HG03575 (cell line): ENCODE results near the gene PHKG2.

Experiments
- ATAC-seq: cut with Tn5 transposase; IDR thresholded peaks from one replicate; pipeline ENCODE4 v1.9.1; 2021; ENCODE audit not compliant: unreplicated experiment, insufficient number of reproducible peaks, low FRiP score; ENCODE audit errors: extremely low read depth

PHKG2 gene

DNA sequence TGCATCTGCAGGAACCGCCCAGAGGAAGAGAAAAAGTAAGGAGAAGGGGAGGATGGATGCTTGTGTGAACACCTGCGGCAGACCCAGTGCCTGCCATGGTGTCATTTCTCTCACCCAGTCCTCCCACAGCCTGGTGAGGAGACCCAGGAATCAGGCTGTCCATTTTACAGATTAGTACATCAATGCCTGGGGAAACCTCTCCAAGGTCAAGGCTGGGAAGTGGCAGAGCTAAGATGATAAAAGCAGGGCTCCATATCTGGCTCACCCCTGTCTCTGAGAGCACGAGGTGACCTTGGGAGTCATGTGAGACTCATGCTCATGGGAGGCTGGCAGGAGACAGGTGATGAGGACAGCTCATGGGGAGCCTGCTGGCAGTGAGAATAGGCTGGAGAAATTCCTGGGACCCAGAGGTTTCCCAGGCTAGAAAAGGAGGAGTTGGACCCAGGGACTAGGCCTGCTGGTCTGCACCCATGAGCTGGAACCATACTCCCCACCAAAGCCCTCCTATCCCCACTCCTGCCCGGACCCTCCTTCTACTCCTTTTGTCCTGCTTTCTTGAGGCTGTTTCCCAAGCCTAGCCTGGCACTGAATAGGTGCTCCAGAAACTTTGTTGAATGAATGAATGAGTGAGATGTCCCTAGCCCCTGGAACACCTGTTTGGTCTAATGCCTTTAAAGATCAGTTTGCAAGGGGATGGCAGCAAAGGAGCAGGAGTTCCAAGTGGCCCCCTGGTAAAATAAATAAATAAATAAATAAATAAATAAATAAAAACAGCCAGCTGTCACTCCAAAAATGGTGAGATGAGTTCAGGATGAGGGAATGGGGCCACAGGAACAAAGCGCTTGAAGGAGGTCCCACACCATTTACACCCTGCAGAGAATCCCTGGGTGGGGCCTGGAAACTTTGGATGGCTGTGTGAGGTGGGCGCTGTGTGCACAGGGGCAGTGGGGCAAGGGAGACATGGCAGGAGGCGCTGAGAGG, 37.2 kb downstream of the PHKG2 start:
- no peak for ATAC-seq

DNA sequence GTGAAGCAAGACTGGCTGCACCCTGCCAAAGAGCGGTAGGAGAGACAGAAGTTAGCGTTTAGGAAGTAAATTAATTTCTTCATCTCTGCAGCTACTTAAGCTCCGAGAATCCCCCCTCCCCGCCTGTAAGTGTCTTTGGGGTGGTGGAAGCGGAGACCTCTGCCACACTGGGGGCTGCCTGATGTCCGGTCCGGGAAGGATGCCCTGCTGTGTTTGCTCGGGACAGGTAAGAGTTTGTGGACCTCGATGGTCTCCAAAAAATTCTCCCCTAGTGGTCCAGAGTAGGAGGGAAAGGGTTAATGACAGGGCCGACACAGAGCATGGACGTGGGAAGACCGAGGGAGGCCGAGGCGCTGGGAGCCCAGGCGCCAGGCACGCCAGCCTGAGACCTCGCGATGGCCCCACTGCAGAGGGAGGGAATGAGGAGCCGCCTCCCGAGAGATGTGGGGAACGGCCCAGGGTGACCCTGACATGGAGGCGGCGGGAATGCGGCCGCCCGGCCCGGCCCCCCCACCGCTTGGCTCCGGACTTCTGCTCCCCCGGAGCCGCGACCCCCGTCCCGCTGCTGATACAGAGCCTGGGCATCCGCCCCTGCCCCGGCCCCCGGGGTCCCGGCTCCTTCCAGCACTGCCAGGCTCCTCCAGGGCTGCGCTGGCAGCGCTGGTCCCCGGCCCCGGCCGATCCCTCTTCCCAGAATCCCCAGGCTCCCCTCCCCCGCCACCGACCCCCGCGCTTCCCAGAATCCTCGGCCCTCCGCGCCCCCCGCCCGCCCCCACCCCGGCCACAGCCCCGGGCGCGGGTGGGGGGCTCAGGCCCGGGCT, 38.1 kb downstream of the PHKG2 start:
- ATAC-seq = no peak

DNA sequence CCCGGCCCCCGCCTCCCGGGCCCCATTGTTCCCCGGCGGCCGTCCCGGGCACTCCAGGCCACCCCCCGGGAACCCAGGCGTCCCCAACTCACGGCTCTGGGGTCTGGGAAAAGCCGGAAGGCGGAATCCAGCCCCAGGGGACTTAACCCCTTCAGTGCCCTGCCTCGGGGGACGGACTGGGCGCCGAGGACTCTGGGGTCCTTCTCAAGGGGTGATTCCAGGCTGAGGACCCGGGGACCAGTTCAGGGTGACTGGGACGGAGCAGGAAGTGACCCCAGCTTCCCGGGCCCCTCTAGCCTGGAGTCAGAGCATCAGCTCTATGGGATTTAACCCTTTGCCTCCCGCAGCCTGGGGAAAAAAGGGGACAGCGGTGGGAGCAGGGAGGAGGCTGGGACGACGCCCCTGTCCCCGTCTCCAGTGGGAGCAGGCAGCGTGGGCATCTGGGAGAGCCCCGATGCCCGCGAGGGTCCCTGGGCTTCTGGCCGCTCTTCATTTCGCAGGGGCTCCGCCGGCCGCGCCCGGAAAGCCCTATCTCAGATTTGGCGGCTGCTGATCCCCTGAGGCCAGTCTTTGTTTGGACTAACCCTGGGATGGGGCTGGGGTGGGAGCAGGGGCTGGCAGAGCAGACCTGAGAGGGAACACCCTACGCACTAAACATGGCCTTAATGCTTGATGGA, 38.8 kb downstream of the PHKG2 start, which contains the start of gene ZNF629:
Gene ZNF629, minus strand, starts transcription at position 270 of the 677 bp plus-strand sequence. CDS start 2,723 bp downstream, outside the sequence.
- ATAC-seq = no peak

DNA sequence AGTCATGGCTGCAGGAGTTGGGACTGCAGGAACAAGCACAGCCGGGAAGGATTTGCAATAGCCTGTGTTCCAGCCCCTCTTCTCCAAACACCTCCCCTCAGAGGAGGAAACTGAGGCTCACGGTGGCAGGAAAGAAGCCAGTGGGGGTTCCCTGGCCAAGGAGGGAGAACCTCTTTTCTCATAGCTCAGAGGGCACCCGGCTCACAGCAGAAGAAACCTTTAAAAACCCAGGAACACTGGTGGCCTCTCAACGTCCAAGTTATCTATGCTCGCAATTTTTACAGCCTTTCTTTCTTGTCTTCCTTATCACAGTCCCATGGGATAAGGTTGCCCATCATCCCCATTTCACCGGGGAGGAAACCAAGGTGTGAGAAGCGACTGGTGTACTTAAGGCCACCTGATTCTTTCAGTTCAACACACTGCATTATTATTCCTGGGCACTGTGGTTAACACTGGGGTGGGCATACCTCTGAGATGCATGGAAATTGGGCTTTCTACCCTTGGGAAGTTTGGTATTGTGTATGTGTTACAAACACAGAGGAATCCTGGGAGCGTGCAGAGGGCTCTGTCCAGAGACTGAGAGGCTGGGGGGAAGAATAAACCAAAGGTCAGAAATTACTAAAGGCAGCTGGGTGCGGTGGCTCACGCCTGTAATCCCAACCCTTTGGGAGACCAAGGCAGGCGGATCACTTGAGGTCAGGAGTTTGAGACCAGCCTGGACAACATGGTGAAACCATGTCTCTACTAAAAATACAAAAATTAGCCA, 39.6 kb downstream of the PHKG2 start:
- ATAC-seq = no peak

DNA sequence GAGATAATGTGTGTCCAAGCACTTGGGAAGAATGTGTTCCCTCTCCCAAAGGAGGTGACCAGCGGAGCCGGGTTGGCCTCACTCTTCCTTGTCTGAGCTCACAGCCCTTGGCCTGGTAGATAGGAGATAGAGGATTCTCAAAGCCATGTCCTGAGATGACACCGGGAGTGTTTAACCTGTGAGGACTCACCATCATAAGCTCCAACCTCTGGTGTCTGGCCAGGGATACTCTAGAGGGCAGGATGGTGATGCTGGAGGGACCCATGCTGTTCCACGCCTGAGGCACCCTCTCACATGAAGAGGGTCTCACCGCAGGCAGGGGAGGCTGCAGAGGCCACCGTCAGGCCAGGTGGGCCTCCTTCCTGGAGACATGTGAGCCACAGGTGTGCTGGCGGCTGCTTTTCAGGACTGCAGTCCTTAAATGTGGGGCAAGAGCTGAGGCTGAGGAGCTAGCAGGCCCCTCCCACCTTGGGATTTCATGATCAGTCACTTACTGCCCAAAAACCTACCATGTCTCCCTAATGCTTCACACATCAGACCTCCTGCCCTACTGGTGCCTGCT, 45.4 kb downstream of the PHKG2 start:
- no peak for ATAC-seq

DNA sequence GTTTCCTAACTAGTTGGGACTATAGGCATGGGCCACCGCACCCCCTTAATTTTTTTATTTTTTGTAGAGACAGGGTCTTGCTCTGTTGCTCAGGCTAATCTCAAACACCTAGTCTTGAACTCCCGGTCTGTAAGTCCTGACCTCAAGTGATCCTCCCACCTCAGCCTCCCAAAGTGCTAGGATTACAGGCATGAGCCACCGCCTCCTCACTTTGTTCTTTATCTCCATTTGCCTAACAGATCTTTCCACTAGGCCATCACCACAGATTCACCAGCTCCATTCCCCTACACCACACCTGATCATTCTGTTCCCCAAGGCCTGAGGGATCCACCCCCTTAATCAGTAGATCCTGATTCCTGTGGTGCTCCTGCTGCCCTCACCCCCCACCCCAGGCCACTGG, 46.4 kb downstream of the PHKG2 start:
- no peak for ATAC-seq

DNA sequence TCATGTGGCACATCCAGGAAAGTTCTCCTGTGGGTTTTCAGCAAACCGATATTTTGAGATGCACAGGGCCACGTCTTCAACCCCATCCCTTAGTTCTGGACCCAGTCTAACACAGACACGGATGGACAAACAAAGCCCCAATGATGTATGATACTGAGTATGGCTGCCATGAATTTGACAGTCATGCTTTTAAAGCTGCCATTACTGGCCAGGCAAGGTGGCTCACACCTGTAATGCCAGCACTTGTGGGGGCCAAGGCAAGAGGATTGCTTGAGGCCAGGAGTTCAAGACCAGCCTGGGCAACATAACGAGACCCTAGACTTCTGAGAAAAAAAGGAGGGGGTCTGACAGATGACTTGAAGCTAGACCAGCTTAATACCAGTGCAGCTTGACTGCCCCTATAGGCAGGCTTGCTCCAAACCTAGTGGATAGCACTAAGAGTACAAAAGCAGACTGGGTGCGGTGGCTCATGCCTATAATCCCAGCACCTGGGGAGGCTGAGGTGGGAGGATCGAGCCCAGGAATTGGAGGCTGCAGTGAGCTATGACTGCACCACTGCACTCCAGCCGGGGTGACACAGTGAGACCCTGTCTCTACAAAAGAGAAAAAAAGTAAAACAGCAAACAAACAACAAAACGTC, 49.6 kb downstream of the PHKG2 start:
- no peak for ATAC-seq
